ENCODE results near the gene COL11A2.

Gene COL11A2

GRCh38 chr6:33192671-33193602 lies 670 bp upstream of the COL11A2 start:
- DNase-seq (ENCODE audit: low read depth): no peak

GRCh38 chr6:33191383-33192104 lies 723 bp downstream of the COL11A2 start:
- DNase-seq (ENCODE audit: low read depth): no peak

- no peak for DNase-seq (ENCODE audit: low read depth)
Observed at GRCh38 chr6:33190504-33191107, 1.7 kb downstream of the COL11A2 start.

GRCh38 chr6:33189625-33190448 lies 2.4 kb downstream of the COL11A2 start:
- no peak for DNase-seq (ENCODE audit: low read depth)

- DNase-seq (ENCODE audit: low read depth): no peak
Observed at GRCh38 chr6:33189164-33189563, 3.1 kb downstream of the COL11A2 start.

GRCh38 chr6:33187809-33188208 lies 4.5 kb downstream of the COL11A2 start:
- DNase-seq (ENCODE audit: low read depth): no peak

GRCh38 chr6:33185654-33186187 lies 6.5 kb downstream of the COL11A2 start:
- DNase-seq (ENCODE audit: low read depth): no peak

- no peak for DNase-seq (ENCODE audit: low read depth)
Observed at GRCh38 chr6:33185190-33185589, 7.1 kb downstream of the COL11A2 start.

- no peak for DNase-seq (ENCODE audit: low read depth)
Observed at GRCh38 chr6:33183071-33183683, 9.1 kb downstream of the COL11A2 start.

GRCh38 chr6:33181141-33181540 lies 11.1 kb downstream of the COL11A2 start:
- no peak for DNase-seq (ENCODE audit: low read depth)

- no peak for DNase-seq (ENCODE audit: low read depth)
Observed at GRCh38 chr6:33178755-33179475, 13.4 kb downstream of the COL11A2 start.

- DNase-seq (ENCODE audit: low read depth): no peak
Observed at GRCh38 chr6:33177552-33178446, 14.5 kb downstream of the COL11A2 start.

GRCh38 chr6:33176906-33177305 lies 15.4 kb downstream of the COL11A2 start:
- DNase-seq (ENCODE audit: low read depth): no peak

- DNase-seq (ENCODE audit: low read depth): no peak
Observed at GRCh38 chr6:33175436-33176069, 16.7 kb downstream of the COL11A2 start.

GRCh38 chr6:33174784-33175183 lies 17.5 kb downstream of the COL11A2 start:
- DNase-seq (ENCODE audit: low read depth): no peak

GRCh38 chr6:33173535-33174180 lies 18.6 kb downstream of the COL11A2 start:
- DNase-seq (ENCODE audit: low read depth): no peak

GRCh38 chr6:33172688-33173534 lies 19.4 kb downstream of the COL11A2 start:
- no peak for DNase-seq (ENCODE audit: low read depth)
